HL-60 (cell line): Measurements from ENCODE around the gene PLAAT1.

ENCODE experiments used
- CTCF ChIP-seq: IDR thresholded peaks from one replicate; pipeline ENCODE4 v1.5.1; 2011; ENCODE audit warnings: low read length, control low read depth, inconsistent platforms; ENCODE audit not compliant: insufficient read depth
- POLR2AphosphoS5 ChIP-seq: IDR thresholded peaks from 2 replicates; pipeline ENCODE4 v1.6.1; 2012; ENCODE audit warnings: low read depth

GRCh38 chr3:193253986-193254660 is 13.1 kb downstream of the PLAAT1 start:
- no peak for TF ChIP-seq POLR2AphosphoS5
- TF ChIP-seq CTCF, result no peak
